Breast epithelium (tissue), 4 donors: ENCODE measurements around the gene C1GALT1C1L. TPM values are rescaled to one million over a fixed set of nuclear protein-coding genes. Genes with fewer than 3 reads are reported as not detected.
"Not testable (repeated sequence)": the region's sequence is repeated elsewhere in the genome, so short reads cannot be mapped to it uniquely, and the experiment has no call there.

Experiments used
- DNase-seq, 2 donors: peaks; one replicate each; pipeline ENCODE4 v3.0.0-alpha.2; 2019; ENCODE audit warnings: low spot score in 2 of 2
- H3K27ac ChIP-seq, 2 donors: fragments of 200-600 bp; sonication (generic) in 1 of 2; one replicate each; pipeline ENCODE4 v1.5.1; 2016 to 2019; ENCODE audit warnings: mild to moderate bottlenecking in 1 of 2
- H3K27me3 ChIP-seq, 2 donors: fragments of 200-600 bp; sonication (generic) in 1 of 2; one replicate each; pipeline versions ENCODE4 v1.5.1 to v1.6.0; 2017 to 2019; ENCODE audit warnings: control low read depth in 1 of 2, mild to moderate bottlenecking in 1 of 2
- H3K36me3 ChIP-seq: fragments of 200-600 bp; one replicate; pipeline ENCODE4 v1.5.1; 2019
- H3K4me1 ChIP-seq, 2 donors: fragments of 200-600 bp; sonication (generic); one replicate each; pipeline ENCODE4 v1.5.1; 2016 to 2019; ENCODE audit warnings: control low read depth in 1 of 2
- H3K4me3 ChIP-seq, 3 donors: fragments of 200-600 bp; sonication (generic); 1 replicate in 2 of 3; 2 replicates in 1 of 3; pipeline ENCODE4 v1.5.1; 2016 to 2019; ENCODE audit warnings: mild to moderate bottlenecking in 3 of 3, moderate library complexity in 2 of 3
- H3K9me3 ChIP-seq, 2 donors: fragments of 200-600 bp; sonication (generic) in 1 of 2; one replicate each; pipeline ENCODE4 v1.5.1; 2016 to 2019; ENCODE audit warnings: control low read depth in 1 of 2
- CTCF ChIP-seq, 3 donors: fragments of 450-650 bp; IDR thresholded peaks; one replicate each; pipeline ENCODE4 v1.5.1; 2016 to 2017; ENCODE audit warnings: antibody characterized with exemption in 3 of 3, mild to moderate bottlenecking in 3 of 3, moderate library complexity in 3 of 3
- POLR2A ChIP-seq: fragments of 450-650 bp; IDR thresholded peaks from one replicate; pipeline ENCODE4 v1.6.1; 2016; ENCODE audit warnings: antibody characterized with exemption, mild to moderate bottlenecking, moderate library complexity
- POLR2AphosphoS5 ChIP-seq, 3 donors: sonication (generic); formaldehyde crosslinking; IDR thresholded peaks; one replicate each; pipeline ENCODE4 v1.6.1; 2017; ENCODE audit warnings: antibody characterized with exemption in 3 of 3
- intact Hi-C: fragments of 100-400 bp; cut with DNase I; formaldehyde crosslinking; loops from one replicate; pipeline ENCODE4 v1.15.1; 2023; ENCODE audit warnings: low total_unique reads
- total RNA-seq, 3 donors: library from RNA; depleted of rRNA; stranded (reverse); fragments of >200 nt; gene quantifications; one replicate each; pipeline ENCODE4 v1.1.0, GENCODE V29; 2016

The C1GALT1C1L gene
- total RNA-seq, 3 donors from 2014 or later = 2.0 to 2.9 (median 2.0) TPM

- DNase-seq = no peak
- Histone ChIP-seq H3K4me3 (no peak overlapping the region), H3K9me3 (no peaks in the 10 kb centered on the region), H3K4me1 (no peaks in the 10 kb centered on the region), H3K27ac (no peak overlapping the region), H3K27me3 (no peaks in the 10 kb centered on the region), H3K36me3 (peaks cover 3% of the 10 kb centered on the region)
- no peak for TF ChIP-seq POLR2AphosphoS5 (IDR thresholded peaks at IDR 0.05)
- no peak for TF ChIP-seq POLR2A
- TF ChIP-seq CTCF (IDR thresholded peaks at IDR 0.05) = no peak
- intact Hi-C loops = no loop called here
These were observed 16.3 kb upstream of the C1GALT1C1L start for GRCh38 chr2:43692428-43692994.

DNA sequence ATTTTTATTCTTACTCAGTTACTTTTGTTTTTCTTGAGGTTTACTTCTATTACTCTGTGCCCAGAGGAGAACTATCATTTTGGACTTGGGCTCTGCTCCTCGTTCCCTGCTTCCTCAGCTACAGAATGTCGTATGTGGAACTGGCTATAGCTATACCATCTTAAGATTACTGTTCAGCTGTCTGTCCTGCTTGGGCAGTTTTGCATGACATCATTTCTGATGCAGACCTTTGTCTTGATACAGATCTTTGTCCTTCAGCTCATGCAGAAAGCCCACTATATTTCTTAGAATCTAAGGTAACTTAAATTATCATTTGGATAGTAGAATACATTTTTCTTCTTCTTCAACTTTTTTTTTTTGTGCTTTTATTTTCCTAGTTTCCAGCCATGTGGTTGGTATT lies 13.8 kb upstream of the C1GALT1C1L start:
- Histone ChIP-seq H3K36me3 (no peaks in the 10 kb centered on the region), H3K27me3 (no peaks in the 10 kb centered on the region), H3K4me3 (no peak overlapping the region), H3K4me1 (no peaks in the 10 kb centered on the region), H3K27ac (no peak overlapping the region), H3K9me3 (no peaks in the 10 kb centered on the region)
- TF ChIP-seq CTCF (IDR thresholded peaks at IDR 0.05) (no peak), POLR2AphosphoS5 (IDR thresholded peaks at IDR 0.05) (no peak), POLR2A (no peak)
- intact Hi-C loops = no loop called here
- no peak for DNase-seq

DNA sequence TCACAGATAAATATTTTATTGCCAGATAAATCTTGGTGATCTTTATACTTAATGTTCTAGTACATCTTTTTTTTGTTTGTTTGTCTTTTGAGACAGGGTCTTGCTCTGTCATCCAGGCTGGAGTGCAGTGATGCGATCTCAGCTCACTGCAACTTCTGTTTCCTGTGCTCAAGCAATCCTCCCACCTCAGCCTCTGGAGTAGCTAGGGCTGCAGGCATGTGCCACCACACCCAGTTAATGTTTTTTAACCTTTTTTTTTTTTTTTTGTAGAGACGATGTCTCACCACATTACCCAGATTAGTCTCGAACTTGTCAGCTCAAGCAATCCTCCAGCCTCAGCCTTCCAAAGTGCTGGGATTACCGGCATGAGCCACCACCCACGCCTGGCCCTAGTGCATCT lies 9.1 kb upstream of the C1GALT1C1L start:
- TF ChIP-seq POLR2A (no peak), POLR2AphosphoS5 (IDR thresholded peaks at IDR 0.05) (no peak), CTCF (IDR thresholded peaks at IDR 0.05) (no peak)
- DNase-seq = no peak
- no peaks in the 10 kb centered on the region for H3K36me3 ChIP-seq
- no peaks in the 10 kb centered on the region for H3K9me3 ChIP-seq
- H3K4me3 ChIP-seq = no peak overlapping the region
- intact Hi-C loops = no loop called here
- no peaks in the 10 kb centered on the region for H3K4me1 ChIP-seq
- H3K27ac ChIP-seq = no peak overlapping the region
- H3K27me3 ChIP-seq = no peaks in the 10 kb centered on the region

DNA sequence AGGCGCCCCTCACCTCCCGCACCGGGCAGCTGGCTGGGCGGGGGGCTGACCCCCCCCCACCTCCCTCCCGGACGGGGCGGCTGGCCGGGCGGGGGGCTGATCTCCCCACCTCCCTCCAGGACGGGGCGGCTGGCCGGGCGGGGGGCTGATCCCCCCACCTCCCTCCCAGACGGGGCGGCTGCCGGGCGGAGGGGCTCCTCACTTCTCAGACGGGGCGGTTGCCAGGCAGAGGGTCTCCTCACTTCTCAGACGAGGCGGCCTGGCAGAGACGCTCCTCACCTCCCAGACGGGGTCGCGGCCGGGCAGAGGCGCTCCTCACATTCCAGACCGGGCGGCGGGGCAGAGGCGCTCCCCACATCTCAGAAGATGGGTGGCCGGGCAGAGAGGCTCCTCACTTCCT lies 1.6 kb upstream of the C1GALT1C1L start:
- H3K27ac ChIP-seq, H3K9me3 ChIP-seq, H3K4me3 ChIP-seq, H3K27me3 ChIP-seq, H3K36me3 ChIP-seq, DNase-seq, H3K4me1 ChIP-seq, intact Hi-C loops: not testable (repeated sequence)

DNA sequence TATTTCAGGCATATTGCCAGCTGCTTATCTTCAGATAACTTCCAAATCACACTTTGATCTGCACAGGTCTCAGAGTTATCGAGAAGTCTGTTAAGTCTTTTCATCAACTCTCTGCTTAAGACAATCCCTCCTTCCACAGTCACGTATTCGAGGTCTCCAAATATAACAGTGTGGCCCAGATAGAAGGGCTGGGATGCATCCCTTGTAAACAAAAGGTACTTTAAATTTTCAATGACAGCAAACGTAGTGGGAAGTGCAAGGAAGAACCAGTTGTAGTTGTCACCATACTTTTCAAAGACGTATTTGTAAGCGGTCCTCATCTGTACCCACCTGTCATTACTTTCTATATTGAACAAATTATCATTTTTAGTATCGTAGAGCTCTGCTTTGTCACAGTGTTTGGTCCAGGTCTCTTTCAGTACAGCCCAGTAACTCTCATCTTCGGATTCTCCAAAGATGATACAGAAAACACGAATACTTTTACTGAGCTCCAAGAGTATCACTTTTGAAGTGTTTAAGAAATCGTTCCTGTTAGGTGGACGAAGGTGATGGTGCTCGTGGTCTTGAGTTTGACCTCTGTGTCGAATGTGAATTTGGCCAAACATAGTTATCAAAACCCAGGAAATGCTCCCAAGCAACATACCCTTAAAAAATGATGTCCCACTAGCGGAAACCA lies 445 bp downstream of the C1GALT1C1L start:
- no peaks in the 10 kb centered on the region for H3K4me1 ChIP-seq
- H3K27ac ChIP-seq = peak overlapping the region; percentile 45 to 52
- intact Hi-C loops = no loop called here

More for the DNA sequence above, 445 bp downstream of the C1GALT1C1L start:
- no peak for TF ChIP-seq CTCF (IDR thresholded peaks at IDR 0.05)
- TF ChIP-seq POLR2A = no peak
- TF ChIP-seq POLR2AphosphoS5 (IDR thresholded peaks at IDR 0.05) = no peak
- H3K4me3 ChIP-seq = peak overlapping the region; percentile 46 to 72 (median 64)
- no peak for DNase-seq
- H3K27me3 ChIP-seq = no peaks in the 10 kb centered on the region
- no peaks in the 10 kb centered on the region for H3K36me3 ChIP-seq
- no peaks in the 10 kb centered on the region for H3K9me3 ChIP-seq
